Stimulated activated memory B cell treated with anti-CD40 and anti-IgM and Interleukin-4, amounts not matched to agents 10 μg/mL and 1 μg/mL and 100 μg/mL, for 72 hours (primary cell): ENCODE measurements around the gene EEF1AKMT3.

Experiments
- ATAC-seq: fragments of 150-1000 bp; cut with Tn5 transposase; 2 replicates; pipeline ENCODE4 v1.10.0; 2021
- H3K27ac Mint-ChIP-seq: one replicate; pipeline ENCODE4 v1.8.0; 2022; ENCODE audit warnings: mild to moderate bottlenecking, mixed read lengths
- H3K27me3 Mint-ChIP-seq: one replicate; pipeline ENCODE4 v1.8.0; 2022; ENCODE audit warnings: mixed read lengths
- H3K36me3 Mint-ChIP-seq: one replicate; pipeline ENCODE4 v1.8.0; 2022; ENCODE audit warnings: mixed read lengths
- H3K4me1 Mint-ChIP-seq: one replicate; pipeline ENCODE4 v1.8.0; 2022; ENCODE audit warnings: mixed read lengths
- H3K4me3 Mint-ChIP-seq: one replicate; pipeline ENCODE4 v1.8.0; 2022; ENCODE audit warnings: mild to moderate bottlenecking, moderate library complexity, mixed read lengths
- H3K9me3 Mint-ChIP-seq: one replicate; pipeline ENCODE4 v1.8.0; 2022; ENCODE audit warnings: mixed read lengths

Gene EEF1AKMT3

DNA sequence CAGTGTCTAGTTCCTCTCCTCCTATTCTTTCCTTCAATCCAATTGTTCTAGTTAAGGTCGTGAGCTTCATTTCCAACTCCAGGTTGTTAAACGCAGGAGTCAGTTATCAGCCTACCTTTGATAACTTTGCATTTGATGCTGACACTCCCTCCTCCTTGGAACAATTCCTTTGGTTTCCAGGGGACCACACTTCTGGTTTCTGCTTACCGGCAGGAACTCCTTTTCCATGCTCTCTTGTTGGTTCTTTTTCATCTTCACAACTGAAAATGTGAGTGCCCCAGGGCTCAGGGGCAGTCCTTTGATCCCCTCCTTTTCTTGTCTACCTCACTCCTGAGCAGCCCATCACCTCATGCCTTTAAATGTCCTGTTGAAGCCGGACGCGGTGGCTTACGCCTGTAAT lies 5.0 kb downstream of the EEF1AKMT3 start:
- Mint-ChIP-seq H3K27ac (no peak overlapping the region), H3K36me3 (no peaks in the 10 kb centered on the region), H3K27me3 (no peaks in the 10 kb centered on the region), H3K4me1 (peaks cover 20% of the 10 kb centered on the region), H3K9me3 (no peaks in the 10 kb centered on the region), H3K4me3 (no peak overlapping the region)
- ATAC-seq: no peak

DNA sequence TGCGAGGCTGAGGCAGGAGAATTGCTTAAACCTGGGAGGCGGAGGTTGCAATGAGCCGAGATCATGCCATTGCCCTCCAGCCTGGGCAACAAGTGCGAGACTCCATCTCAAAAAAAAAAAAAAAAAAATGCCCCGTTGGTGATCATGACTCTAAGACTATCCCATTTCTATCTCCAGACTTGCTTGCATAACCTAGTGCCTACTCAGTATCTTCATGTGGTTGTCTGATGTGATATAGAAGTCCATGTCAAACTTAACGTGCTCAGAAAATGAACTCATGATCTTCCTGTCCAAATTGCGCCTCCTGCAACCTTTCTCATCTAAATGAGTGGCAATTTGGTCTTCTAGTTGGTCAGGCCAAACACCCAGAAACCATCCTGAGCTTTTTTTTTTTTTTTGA lies 5.5 kb downstream of the EEF1AKMT3 start:
- Mint-ChIP-seq H3K27ac (no peak overlapping the region), H3K4me1 (peaks cover 20% of the 10 kb centered on the region), H3K9me3 (no peaks in the 10 kb centered on the region), H3K4me3 (no peak overlapping the region), H3K27me3 (no peaks in the 10 kb centered on the region), H3K36me3 (no peaks in the 10 kb centered on the region)
- ATAC-seq: no peak

DNA sequence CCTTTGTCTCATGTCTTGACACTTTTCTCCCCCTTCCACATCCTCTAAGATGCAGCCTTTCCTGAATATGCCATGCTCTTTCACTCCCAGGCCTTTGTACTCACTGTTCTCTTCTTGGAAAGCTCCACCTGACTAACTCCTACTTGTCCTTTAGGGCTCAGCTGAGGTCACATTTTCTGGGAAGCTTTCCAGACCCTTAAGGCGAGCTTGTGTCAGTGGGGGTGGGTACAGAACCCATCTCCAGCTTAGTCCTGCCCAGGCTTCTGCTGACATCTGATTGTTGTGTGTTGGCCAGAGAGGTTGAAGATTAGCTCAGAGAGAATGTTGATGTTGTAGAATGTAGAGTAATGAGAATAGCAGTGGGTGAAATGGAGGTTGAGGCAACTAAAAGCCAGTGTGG lies 7.3 kb downstream of the EEF1AKMT3 start:
- ATAC-seq: no peak
- Mint-ChIP-seq H3K4me3 (no peak overlapping the region), H3K36me3 (no peaks in the 10 kb centered on the region), H3K27ac (no peak overlapping the region), H3K9me3 (no peaks in the 10 kb centered on the region), H3K27me3 (no peaks in the 10 kb centered on the region), H3K4me1 (peaks cover 23% of the 10 kb centered on the region)

DNA sequence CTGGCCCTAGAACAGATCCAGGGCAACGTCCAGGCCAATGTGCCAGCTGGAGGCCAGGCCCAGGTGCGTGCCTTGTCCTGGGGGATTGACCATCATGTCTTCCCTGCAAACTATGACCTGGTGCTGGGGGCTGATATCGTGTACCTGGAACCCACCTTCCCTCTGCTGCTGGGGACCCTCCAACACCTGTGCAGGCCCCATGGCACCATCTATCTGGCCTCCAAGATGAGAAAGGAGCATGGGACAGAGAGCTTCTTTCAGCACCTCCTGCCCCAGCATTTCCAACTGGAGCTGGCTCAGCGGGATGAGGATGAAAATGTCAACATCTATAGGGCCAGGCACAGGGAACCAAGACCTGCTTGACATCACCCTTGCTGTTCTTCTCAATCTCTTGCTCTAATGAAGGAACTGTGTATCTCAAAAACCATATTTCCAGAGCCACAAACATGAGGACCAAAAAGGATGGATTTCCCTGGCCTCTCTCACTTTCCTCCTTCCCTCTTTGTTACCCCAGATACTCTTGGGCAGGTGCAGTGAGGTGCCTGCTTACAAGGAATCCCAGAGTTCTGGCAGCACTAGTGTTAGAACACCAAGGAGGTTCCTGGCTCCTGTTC lies 8.0 kb downstream of the EEF1AKMT3 start:
- Mint-ChIP-seq H3K27ac (no peak overlapping the region), H3K36me3 (no peaks in the 10 kb centered on the region), H3K4me1 (peaks cover 23% of the 10 kb centered on the region), H3K27me3 (no peaks in the 10 kb centered on the region), H3K4me3 (no peak overlapping the region), H3K9me3 (no peaks in the 10 kb centered on the region)
- ATAC-seq: no peak

DNA sequence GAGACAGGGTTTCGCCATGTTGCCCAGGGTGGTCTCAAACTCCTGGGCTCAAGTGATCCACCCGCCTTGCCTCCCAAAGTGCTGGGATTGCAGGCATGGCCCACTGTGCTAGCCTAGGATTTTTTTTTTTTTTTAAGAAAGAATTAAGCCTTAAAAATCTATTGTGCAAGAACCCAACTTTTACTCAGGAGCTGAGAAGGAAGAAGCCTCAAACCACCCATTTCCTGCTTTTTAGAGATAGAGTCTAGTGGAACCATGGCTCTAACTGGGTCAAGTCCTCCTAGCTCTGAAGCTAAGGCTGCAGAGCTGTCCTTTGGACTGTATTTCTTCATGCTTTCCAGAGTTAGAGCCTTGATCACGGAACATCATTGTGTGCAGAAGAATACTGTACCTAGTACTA lies 8.8 kb downstream of the EEF1AKMT3 start:
- peaks cover 17% of the 10 kb centered on the region for H3K4me1 Mint-ChIP-seq
- H3K4me3 Mint-ChIP-seq: no peak overlapping the region
- H3K27me3 Mint-ChIP-seq: no peaks in the 10 kb centered on the region
- peaks cover 4% of the 10 kb centered on the region for H3K36me3 Mint-ChIP-seq
- H3K27ac Mint-ChIP-seq: no peak overlapping the region
- H3K9me3 Mint-ChIP-seq: no peaks in the 10 kb centered on the region
- no peak for ATAC-seq

DNA sequence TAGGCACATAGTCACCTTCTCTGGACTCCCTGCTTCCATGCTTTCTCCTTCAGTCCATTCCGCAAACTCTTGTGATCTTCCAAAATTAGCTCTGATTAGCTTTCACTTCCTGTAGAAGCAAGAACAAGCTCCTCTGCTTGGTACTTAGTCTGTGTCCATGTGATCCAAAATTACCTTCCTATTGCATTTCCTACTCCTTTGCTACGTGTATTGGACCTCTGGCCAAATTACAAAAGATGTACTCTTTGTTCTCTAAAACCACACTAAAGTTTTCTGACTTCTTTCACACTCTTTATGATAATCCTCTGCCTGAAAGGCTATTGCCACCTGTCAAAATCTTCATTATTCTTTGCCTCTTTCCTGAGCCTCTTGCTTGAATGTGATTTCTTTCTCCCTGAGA lies 9.4 kb downstream of the EEF1AKMT3 start:
- H3K4me1 Mint-ChIP-seq: peaks cover 17% of the 10 kb centered on the region
- H3K4me3 Mint-ChIP-seq: no peak overlapping the region
- H3K9me3 Mint-ChIP-seq: no peaks in the 10 kb centered on the region
- H3K36me3 Mint-ChIP-seq: peaks cover 9% of the 10 kb centered on the region
- no peak overlapping the region for H3K27ac Mint-ChIP-seq
- H3K27me3 Mint-ChIP-seq: no peaks in the 10 kb centered on the region
- ATAC-seq: no peak

DNA sequence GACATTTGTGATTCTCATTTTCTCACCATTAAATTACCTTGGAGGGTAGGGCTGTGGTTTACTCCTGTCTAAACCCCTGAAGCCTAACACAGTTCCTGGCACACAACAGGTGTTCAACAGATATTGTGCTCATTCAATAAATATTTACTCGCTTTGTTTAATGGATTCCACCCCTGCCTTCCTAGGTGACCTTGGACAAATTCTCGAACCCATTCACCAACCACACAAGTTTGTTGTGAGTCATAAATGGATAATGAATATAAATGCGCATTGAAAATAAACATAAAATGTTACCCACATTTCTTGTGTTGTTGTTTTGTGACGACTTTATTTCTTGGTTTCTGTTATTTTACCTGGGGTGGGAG lies 9.8 kb downstream of the EEF1AKMT3 start:
- peaks cover 17% of the 10 kb centered on the region for H3K4me1 Mint-ChIP-seq
- H3K27ac Mint-ChIP-seq: peak overlapping the region; percentile 86
- peak overlapping the region; percentile 95 for H3K4me3 Mint-ChIP-seq
- H3K9me3 Mint-ChIP-seq: no peaks in the 10 kb centered on the region
- H3K27me3 Mint-ChIP-seq: no peaks in the 10 kb centered on the region
- no peak for ATAC-seq
- H3K36me3 Mint-ChIP-seq: peaks cover 14% of the 10 kb centered on the region

DNA sequence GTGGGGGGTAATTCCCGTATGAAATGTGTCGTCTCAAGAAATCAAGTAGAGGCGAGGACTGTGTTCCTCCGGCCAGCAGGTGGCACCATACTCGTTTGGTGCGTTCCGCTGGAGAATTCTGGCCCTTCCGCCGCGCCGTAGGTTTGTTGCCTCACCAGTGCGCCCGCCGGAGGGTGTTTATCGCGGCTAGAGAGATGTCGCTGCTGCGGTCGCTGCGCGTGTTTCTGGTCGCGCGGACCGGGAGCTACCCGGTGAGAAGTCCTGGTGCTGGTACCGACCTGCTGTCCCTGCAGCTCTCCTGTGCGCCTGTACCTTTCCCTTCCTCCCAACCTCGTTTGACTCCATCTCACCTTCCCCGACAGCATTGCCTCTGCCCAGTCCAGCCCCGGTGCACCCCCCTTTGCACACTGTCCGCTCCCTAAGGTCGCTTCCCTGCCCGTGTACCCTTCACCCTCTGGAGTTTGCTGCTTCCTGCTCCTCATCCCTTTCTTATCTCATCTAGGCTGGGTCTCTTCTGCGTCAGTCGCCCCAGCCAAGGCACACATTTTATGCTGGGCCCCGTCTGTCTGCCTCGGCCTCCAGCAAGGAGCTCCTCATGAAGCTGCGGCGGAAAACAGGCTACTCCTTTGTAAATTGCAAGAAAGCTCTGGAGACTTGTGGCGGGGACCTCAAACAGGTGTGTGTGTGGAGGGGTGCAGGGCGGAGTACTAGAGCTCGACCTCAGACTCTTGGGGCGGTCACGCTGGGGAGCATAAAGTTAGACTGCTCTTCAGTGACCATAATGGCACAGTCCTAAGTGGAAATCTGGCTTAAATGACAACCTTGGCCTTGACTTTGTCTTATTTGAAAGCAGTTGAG lies 10.4 kb downstream of the EEF1AKMT3 start, which contains the start of gene TSFM:
TSS of gene TSFM (plus strand) at position 180 of the 858 bp plus-strand sequence. CDS start at position 195, 15 bp downstream.
- H3K27me3 Mint-ChIP-seq: no peaks in the 10 kb centered on the region
- H3K9me3 Mint-ChIP-seq: no peaks in the 10 kb centered on the region
- H3K4me3 Mint-ChIP-seq: peak within 1 kb of the TSS; percentile 95
- H3K4me1 Mint-ChIP-seq: peaks cover 17% of the 10 kb centered on the region
- peak; percentile 94 for ATAC-seq
- peaks cover 19% of the 10 kb centered on the region for H3K36me3 Mint-ChIP-seq
- H3K27ac Mint-ChIP-seq: peak within 1 kb of the TSS; percentile 86

DNA sequence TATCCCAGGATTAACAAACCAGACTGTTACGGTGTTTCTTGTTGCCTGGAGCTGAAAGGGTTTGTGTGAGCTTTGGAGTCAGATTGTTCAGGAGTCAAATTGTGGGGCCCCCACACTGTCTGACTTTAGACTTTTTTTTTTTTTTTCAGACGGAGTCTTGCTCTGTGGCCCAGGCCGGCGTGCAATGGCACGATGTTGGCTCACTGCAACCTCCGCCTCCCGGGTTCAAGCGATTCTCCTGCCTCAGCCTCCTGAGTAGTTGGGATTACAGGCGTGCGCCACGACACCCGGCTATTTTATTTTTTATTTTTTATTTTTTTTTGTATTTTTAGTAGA lies 11.0 kb downstream of the EEF1AKMT3 start:
- no peaks in the 10 kb centered on the region for H3K27me3 Mint-ChIP-seq
- peak overlapping the region; percentile 86 for H3K27ac Mint-ChIP-seq
- ATAC-seq: no peak
- H3K9me3 Mint-ChIP-seq: no peaks in the 10 kb centered on the region
- H3K4me3 Mint-ChIP-seq: peak overlapping the region; percentile 95
- peaks cover 22% of the 10 kb centered on the region for H3K36me3 Mint-ChIP-seq
- peaks cover 17% of the 10 kb centered on the region for H3K4me1 Mint-ChIP-seq

DNA sequence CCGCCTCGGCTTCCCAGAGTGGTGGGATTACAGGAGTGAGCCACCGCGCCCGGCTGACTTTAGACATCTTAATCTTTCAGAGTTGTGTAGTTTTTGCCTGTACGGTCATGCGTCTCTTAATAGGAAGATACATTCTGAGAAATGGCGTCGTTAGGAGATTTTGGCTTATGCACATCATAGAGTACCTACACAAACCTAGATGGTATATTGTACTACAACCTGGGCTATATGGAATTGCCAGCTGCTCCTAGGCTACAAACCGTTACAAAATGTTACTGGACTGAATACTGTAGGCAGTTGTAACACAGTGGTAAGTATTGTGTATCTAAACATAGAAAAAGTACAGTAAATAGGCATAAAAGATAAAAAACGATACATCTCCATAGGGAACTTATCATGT lies 11.4 kb downstream of the EEF1AKMT3 start:
- Mint-ChIP-seq H3K4me3 (peak overlapping the region; percentile 62), H3K27ac (no peak overlapping the region), H3K36me3 (peaks cover 26% of the 10 kb centered on the region), H3K27me3 (no peaks in the 10 kb centered on the region), H3K9me3 (no peaks in the 10 kb centered on the region), H3K4me1 (peaks cover 17% of the 10 kb centered on the region)
- ATAC-seq: no peak

DNA sequence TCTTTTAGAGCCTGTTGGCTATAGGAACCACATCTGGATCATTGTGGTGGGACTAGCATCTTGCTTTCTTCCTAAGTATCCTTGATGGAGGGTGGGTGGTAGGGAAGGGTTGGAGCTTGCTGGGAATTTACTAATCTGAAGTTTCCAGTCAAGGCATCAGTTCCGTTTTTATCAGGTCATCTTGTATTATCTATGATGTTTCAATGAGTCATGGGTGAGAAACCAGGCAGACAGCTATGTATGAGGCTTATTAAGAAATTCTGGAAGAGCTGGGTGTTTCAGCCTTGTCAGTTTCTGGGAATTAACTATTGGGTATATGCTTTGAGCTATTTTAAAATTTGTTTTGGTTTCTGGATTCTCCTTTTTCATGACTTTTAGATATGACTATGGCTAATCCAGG lies 21.5 kb downstream of the EEF1AKMT3 start:
- Mint-ChIP-seq H3K27me3 (no peaks in the 10 kb centered on the region), H3K36me3 (peaks cover 54% of the 10 kb centered on the region), H3K27ac (no peak overlapping the region), H3K9me3 (no peaks in the 10 kb centered on the region), H3K4me1 (no peaks in the 10 kb centered on the region), H3K4me3 (no peak overlapping the region)
- no peak for ATAC-seq

DNA sequence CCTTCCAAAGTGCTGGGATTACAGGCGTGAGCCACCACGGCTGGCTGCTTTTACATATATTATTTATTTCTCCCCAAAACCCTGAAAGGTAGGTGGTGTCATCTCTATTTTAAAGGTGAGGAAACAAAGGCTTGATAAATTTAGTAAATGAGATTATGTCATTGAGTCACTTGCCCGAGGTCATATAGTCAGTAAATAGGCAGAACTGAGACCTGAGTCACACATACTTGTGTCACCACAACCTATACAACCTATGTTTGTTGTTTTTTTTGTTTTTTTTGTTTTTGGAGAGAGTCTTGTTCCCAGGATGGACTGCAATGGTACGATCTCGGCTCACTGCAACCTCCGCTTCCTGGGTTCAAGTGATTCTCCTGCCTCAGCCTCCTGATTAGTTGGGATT lies 22.9 kb downstream of the EEF1AKMT3 start:
- Mint-ChIP-seq H3K4me3 (no peak overlapping the region), H3K4me1 (no peaks in the 10 kb centered on the region), H3K27ac (no peak overlapping the region), H3K9me3 (no peaks in the 10 kb centered on the region), H3K36me3 (peaks cover 59% of the 10 kb centered on the region), H3K27me3 (no peaks in the 10 kb centered on the region)
- ATAC-seq: no peak

DNA sequence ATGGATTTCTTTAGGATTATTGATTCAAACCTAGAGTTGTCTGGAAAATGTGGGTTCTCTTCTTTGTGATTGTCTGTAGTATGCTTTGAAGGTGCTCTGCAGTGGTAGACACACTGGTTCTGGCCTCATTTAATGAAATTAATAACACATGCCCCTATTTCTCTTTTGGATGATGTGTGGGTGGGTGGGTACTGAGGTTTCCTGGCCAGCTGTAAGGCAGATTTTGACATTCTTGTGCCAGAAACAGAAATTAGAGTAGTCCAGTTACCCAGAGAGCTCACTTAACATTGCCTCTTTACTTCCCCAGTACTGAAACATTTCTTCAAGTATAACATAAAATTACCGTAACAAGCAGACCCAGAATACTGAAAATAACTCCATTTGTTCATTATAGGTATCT lies 24.6 kb downstream of the EEF1AKMT3 start:
- no peak for ATAC-seq
- no peaks in the 10 kb centered on the region for H3K4me1 Mint-ChIP-seq
- peaks cover 57% of the 10 kb centered on the region for H3K36me3 Mint-ChIP-seq
- H3K27ac Mint-ChIP-seq: no peak overlapping the region
- no peaks in the 10 kb centered on the region for H3K27me3 Mint-ChIP-seq
- no peak overlapping the region for H3K4me3 Mint-ChIP-seq
- no peaks in the 10 kb centered on the region for H3K9me3 Mint-ChIP-seq

DNA sequence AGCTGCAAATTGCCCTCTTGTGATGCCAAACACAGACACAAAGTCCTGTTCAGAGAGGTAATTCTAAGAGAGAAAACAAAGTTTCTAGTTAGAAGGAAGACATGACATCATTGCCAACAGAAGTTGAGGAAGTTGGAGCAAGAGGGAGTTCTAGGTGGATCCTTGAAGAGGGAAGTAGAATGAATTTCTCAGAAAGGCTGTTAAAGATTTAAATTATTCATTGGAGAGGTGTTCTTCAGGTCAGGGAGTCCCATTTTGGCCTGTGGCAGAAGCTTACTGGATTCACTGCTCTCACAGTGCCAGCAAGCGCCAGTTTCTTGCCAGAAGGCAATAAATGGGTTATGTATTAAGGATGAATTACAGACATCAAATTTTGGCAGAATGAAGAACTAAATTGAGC lies 25.5 kb downstream of the EEF1AKMT3 start:
- Mint-ChIP-seq H3K27ac (no peak overlapping the region), H3K27me3 (no peaks in the 10 kb centered on the region), H3K36me3 (peaks cover 57% of the 10 kb centered on the region)

DNA sequence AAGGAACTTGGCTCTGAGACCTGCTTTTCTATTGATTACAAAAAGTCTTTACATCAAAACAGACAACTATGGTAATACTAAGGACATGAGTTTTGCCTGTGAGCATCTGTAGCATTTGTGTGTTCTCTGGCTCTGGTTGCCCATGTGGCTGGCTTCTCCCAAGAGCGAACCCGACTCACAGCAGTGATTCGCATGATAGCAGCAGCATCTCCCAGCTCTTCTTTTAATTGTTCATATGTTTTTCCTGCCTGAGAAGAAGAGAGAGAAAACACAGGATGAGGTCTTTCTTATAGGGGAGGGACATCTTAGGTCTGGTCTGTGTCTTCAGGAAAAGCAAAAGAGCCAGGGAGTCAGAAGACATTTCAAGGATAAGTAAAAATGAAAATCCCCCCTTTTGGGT lies 28.6 kb downstream of the EEF1AKMT3 start:
- H3K4me3 Mint-ChIP-seq: no peak overlapping the region
- H3K27ac Mint-ChIP-seq: no peak overlapping the region
- H3K4me1 Mint-ChIP-seq: no peaks in the 10 kb centered on the region
- H3K36me3 Mint-ChIP-seq: peaks cover 40% of the 10 kb centered on the region
- no peak for ATAC-seq
- no peaks in the 10 kb centered on the region for H3K9me3 Mint-ChIP-seq
- no peaks in the 10 kb centered on the region for H3K27me3 Mint-ChIP-seq

More for the DNA sequence above, 25.5 kb downstream of the EEF1AKMT3 start:
- H3K9me3 Mint-ChIP-seq: no peaks in the 10 kb centered on the region
- H3K4me1 Mint-ChIP-seq: no peaks in the 10 kb centered on the region
- ATAC-seq: no peak
- no peak overlapping the region for H3K4me3 Mint-ChIP-seq

DNA sequence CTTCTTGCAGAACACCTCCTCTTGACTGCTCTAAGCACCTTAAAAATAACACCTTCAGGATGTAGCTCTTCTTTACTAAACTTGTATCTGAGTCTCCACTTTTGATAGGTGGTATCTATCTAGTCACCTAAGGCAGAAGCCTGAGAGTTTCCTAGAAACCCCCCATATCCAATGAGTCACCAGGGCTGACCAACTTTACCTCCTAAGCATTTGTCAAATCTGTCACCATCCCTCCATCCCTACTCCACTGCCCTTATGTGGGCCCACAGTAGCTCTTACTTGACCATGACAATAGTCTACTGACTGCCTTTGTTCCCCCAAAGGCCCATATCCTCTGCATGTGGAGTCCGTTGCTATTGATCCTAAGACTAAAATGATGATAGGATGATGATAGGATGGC lies 30.2 kb downstream of the EEF1AKMT3 start:
- Mint-ChIP-seq H3K27ac (no peak overlapping the region), H3K4me1 (no peaks in the 10 kb centered on the region), H3K9me3 (no peaks in the 10 kb centered on the region), H3K27me3 (no peaks in the 10 kb centered on the region), H3K4me3 (no peak overlapping the region), H3K36me3 (peaks cover 27% of the 10 kb centered on the region)
- no peak for ATAC-seq
